Right lobe of liver (tissue), 6 donors: ENCODE measurements around the gene GSG1. TPM values are rescaled to one million over a fixed set of nuclear protein-coding genes. Genes with fewer than 3 reads are reported as not detected.
A peak's percentile ranks its signal among the peaks of the same experiment; 100 is the strongest.
"Not testable (repeated sequence)": the region's sequence is repeated elsewhere in the genome, so short reads cannot be mapped to it uniquely, and the experiment has no call there.

Experiments used
- ATAC-seq, 4 donors: fragments of 200-7000 bp; cut with Tn5 transposase; one replicate each; pipeline ENCODE4 v1.9.1; 2020; ENCODE audit warnings: mild to moderate bottlenecking in 4 of 4, moderate library complexity in 4 of 4
- DNase-seq, 3 donors: peaks; one replicate each; pipeline ENCODE4 v3.0.0-alpha.2; 2020
- H3K27ac ChIP-seq, 3 donors: fragments of 200-600 bp; one replicate each; pipeline ENCODE4 v1.8.0; 2022
- H3K27me3 ChIP-seq, 2 donors: fragments of 200-600 bp; one replicate each; pipeline ENCODE4 v1.8.0; 2022
- H3K36me3 ChIP-seq, 4 donors: fragments of 200-600 bp; sonication (generic) in 1 of 4; one replicate each; pipeline versions ENCODE4 v1.5.1 to v1.8.0; 2017 to 2022; ENCODE audit warnings: control low read depth in 1 of 4
- H3K4me1 ChIP-seq, 4 donors: fragments of 200-600 bp; sonication (generic) in 1 of 4; one replicate each; pipeline versions ENCODE4 v1.5.1 to v1.8.0; 2017 to 2022; ENCODE audit warnings: control low read depth in 1 of 4
- H3K4me3 ChIP-seq, 3 donors: fragments of 200-600 bp; one replicate each; pipeline ENCODE4 v1.8.0; 2022
- H3K9me3 ChIP-seq, 4 donors: fragments of 200-600 bp; sonication (generic) in 1 of 4; one replicate each; pipeline versions ENCODE4 v1.5.1 to v1.8.0; 2017 to 2022; ENCODE audit warnings: control low read depth in 1 of 4
- POLR2A ChIP-seq: fragments of 450-650 bp; IDR thresholded peaks from one replicate; pipeline ENCODE4 v1.6.1; 2017; ENCODE audit warnings: antibody characterized with exemption, mild to moderate bottlenecking
- WGBS: methylation state at CpG from one replicate; pipeline ENCODE4 v1.1.6; 2018; ENCODE audit warnings: low coverage, low lambda C conversion rate; ENCODE audit not compliant: insufficient coverage; ENCODE audit errors: missing lambda C conversion rate; 5-methylcytosine and 5-hydroxymethylcytosine counted together
- intact Hi-C, 2 donors: fragments of 100-400 bp; cut with DNase I; formaldehyde crosslinking; loops; one replicate each; pipeline versions ENCODE4 v1.11.2 to v1.14.1; 2022
- total RNA-seq, 6 experiments: library from RNA; depleted of rRNA in 2 of 6; stranded (reverse); fragments of >200 nt in 2 of 6; fragmentation: NEBNext Ultra II Directional in 3 of 6; extraction: Animal tissue kit (Norgen Biotek cat#: 25700) in 3 of 6; gene quantifications; one replicate each; pipeline versions ENCODE4 v1.1.0 to v1.2.4, GENCODE V29; 2016 to 2023
- TF ChIP-seq, protein P1 (sequence below), 4 donors: fragments of 200-600 bp in 3 of 4; fragments of 450-650 bp in 1 of 4; IDR thresholded peaks; one replicate each; pipeline versions ENCODE4 v1.5.1 to v1.8.0; 2016 to 2022; ENCODE audit warnings: antibody characterized with exemption in 4 of 4, mild to moderate bottlenecking in 2 of 4
- donor health status: DM: no; HTN: yes; CAD: no.
- donor health status: DM: no; HTN: no; CAD: no.
- donor health status: DM: no; HTN: no; CAD: no.
- donor health status: DM: no; HTN: yes; CAD: no.
- donor health status: DM: no; HTN: yes; CAD: no.

GSG1 gene
- total RNA-seq, 6 experiments from 2014 or later = not detected

DNA sequence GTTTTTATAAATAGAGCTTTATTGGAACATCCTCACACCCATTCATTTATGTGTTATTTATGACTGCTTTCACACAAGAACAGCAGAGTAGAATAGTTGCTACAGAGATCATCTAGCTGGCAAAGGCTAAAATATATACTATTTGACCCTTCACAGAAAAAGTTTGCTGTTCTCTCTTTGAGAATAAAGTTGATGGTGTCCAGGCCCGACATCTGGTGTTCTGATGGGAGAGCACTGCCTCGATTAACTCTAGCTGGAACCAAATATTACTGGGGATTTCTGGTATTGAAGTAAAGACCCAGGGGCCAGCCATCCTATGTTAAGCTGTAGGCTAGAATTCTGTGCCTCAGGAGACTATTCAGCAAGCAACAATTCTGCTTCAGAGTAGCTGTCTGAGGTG, 37.5 kb downstream of the GSG1 start:
- WGBS = 71% methylated on average over 1 of the region's 2 CpGs
- TF ChIP-seq, protein P1, sequence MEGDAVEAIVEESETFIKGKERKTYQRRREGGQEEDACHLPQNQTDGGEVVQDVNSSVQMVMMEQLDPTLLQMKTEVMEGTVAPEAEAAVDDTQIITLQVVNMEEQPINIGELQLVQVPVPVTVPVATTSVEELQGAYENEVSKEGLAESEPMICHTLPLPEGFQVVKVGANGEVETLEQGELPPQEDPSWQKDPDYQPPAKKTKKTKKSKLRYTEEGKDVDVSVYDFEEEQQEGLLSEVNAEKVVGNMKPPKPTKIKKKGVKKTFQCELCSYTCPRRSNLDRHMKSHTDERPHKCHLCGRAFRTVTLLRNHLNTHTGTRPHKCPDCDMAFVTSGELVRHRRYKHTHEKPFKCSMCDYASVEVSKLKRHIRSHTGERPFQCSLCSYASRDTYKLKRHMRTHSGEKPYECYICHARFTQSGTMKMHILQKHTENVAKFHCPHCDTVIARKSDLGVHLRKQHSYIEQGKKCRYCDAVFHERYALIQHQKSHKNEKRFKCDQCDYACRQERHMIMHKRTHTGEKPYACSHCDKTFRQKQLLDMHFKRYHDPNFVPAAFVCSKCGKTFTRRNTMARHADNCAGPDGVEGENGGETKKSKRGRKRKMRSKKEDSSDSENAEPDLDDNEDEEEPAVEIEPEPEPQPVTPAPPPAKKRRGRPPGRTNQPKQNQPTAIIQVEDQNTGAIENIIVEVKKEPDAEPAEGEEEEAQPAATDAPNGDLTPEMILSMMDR (IDR thresholded peaks at IDR 0.05) = no peak
- no peak for TF ChIP-seq POLR2A
- no peaks in the 10 kb centered on the region for H3K36me3 ChIP-seq

DNA sequence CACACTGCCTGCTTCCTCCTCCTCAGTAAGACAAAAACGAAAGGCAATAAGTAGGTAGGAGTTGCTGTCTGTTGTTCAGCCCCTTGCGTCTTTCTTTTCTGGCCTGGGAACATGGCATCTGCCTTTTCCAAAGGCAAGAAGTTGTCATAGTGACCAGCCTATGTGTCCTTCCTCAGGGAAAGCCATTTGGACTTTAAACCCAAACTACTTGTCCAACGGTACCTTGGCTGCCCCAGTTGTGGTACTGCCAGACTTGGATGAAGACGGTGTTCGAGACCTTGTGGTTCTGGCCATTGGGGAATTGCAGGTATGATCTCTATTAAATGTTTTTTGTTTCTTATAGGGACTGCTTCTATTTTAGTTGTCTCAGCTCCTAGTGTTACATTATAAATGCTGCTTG, 40.8 kb downstream of the GSG1 start:
- intact Hi-C loops = no loop called here
- TF ChIP-seq, protein P1 (IDR thresholded peaks at IDR 0.05) = no peak
- no peak for TF ChIP-seq POLR2A
- no peaks in the 10 kb centered on the region for H3K4me1 ChIP-seq
- no peak for ATAC-seq
- H3K27me3 ChIP-seq = no peaks in the 10 kb centered on the region
- H3K9me3 ChIP-seq = no peaks in the 10 kb centered on the region
- DNase-seq = no peak
- 77% methylated on average over 5 of the region's 5 CpGs for WGBS
- H3K4me3 ChIP-seq = no peak overlapping the region
- no peaks in the 10 kb centered on the region for H3K36me3 ChIP-seq
- H3K27ac ChIP-seq = no peak overlapping the region

More for the DNA sequence above, 37.5 kb downstream of the GSG1 start:
- Histone ChIP-seq H3K4me1 (no peaks in the 10 kb centered on the region), H3K27ac (no peak overlapping the region), H3K9me3 (no peaks in the 10 kb centered on the region), H3K4me3 (no peak overlapping the region), H3K27me3 (no peaks in the 10 kb centered on the region)
- intact Hi-C loops = no loop called here
- no peak for DNase-seq
- no peak for ATAC-seq

DNA sequence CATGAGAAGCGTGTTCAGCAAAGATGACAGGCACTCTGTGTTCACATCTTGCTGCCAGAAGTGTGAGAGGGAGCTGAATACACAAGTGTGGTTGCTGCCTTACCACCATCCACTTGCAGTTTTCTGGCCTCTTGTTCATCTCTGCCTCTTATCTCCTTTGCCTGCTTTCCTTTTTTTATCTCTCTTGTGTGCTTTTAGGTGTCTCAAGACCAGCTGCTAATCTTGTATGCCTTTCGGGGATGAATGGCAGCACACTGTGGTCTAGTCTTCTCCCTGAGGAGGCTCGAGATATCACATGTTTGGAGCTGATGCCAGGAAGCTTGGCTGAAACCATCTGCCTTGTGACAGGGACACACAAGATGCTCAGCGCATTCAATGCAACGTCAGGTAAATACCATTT, 42.1 kb downstream of the GSG1 start:
- intact Hi-C loops = no loop called here
- 92% methylated on average over 5 of the region's 5 CpGs for WGBS
- H3K4me1 ChIP-seq = no peaks in the 10 kb centered on the region
- H3K9me3 ChIP-seq = no peaks in the 10 kb centered on the region
- no peak overlapping the region for H3K27ac ChIP-seq
- no peak for ATAC-seq
- H3K36me3 ChIP-seq = no peaks in the 10 kb centered on the region
- TF ChIP-seq POLR2A = no peak
- TF ChIP-seq, protein P1 (IDR thresholded peaks at IDR 0.05) = no peak
- no peak for DNase-seq
- no peaks in the 10 kb centered on the region for H3K27me3 ChIP-seq
- H3K4me3 ChIP-seq = no peak overlapping the region

DNA sequence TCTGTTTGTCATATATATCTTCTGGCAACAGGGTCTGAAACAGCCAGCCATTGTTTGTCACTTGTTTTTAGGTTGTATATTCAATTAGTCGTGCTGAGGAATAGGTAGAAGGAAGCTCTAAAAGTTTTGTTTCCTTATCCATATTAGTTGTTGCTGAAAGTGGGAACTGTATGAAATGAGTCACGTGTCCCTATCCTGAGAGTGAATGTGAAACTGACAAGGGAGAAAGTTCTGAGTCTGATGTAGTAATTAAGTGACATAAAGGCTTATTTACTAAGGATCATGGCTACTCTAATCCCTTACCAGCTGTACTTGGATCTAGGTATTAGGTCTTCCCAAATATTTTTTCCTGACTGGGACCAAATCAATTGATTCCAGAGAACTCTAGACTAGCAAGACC, 42.9 kb downstream of the GSG1 start:
- H3K36me3 ChIP-seq = peaks cover 0 to under 1% (median 0%) of the 10 kb centered on the region in 4 donors
- TF ChIP-seq POLR2A = no peak
- TF ChIP-seq, protein P1 (IDR thresholded peaks at IDR 0.05) = no peak
- peak in 1 of 4 donors; percentile 24 for ATAC-seq

DNA sequence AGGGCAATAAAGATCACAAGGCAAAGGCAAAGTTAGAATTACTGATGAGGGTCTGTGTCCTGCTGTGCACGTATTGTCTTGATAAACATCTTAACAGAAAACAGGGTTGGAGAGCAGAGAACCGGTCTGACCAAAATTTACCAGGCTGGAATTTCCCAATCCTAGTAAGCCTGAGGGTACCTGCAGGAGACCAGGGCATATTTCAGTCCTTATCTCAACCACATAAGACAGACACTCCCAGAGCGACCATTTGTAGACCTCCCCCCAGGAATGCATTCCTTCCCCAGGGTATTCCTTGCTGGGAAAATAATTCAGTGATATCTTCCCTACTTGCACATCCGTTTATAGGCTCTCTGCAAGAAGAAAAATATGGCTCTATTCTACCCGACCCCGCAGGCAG, 49.9 kb downstream of the GSG1 start:
- H3K27ac ChIP-seq, DNase-seq, H3K27me3 ChIP-seq, intact Hi-C loops, H3K4me1 ChIP-seq, ATAC-seq, H3K4me3 ChIP-seq, H3K36me3 ChIP-seq, H3K9me3 ChIP-seq: not testable (repeated sequence)
- 93% methylated on average over 5 of the region's 6 CpGs for WGBS

More for the DNA sequence above, 42.9 kb downstream of the GSG1 start:
- 85% methylated on average over 2 of the region's 2 CpGs for WGBS
- H3K27ac ChIP-seq = no peak overlapping the region
- no peaks in the 10 kb centered on the region for H3K27me3 ChIP-seq
- H3K9me3 ChIP-seq = no peaks in the 10 kb centered on the region
- no peak overlapping the region for H3K4me3 ChIP-seq
- intact Hi-C loops = no loop called here
- no peak for DNase-seq
- no peaks in the 10 kb centered on the region for H3K4me1 ChIP-seq
